SK-N-MC (cell line): ENCODE results near the gene CFAP61.

ENCODE experiments used
- EZH2 ChIP-seq: fragments of 200-600 bp; sonication (generic); IDR thresholded peaks from one replicate; pipeline ENCODE4 v1.6.1; 2017; ENCODE audit warnings: antibody characterized with exemption
- POLR2AphosphoS5 ChIP-seq: IDR thresholded peaks from 2 replicates; pipeline ENCODE4 v1.6.1; 2012; ENCODE audit warnings: mild to moderate bottlenecking, low read depth, low read length, borderline replicate concordance

GRCh38 chr20:20211988-20212518 is 159.7 kb downstream of the CFAP61 start:
- TF ChIP-seq POLR2AphosphoS5 (no peak), EZH2 (no peak)
